LNCaP clone FGC (cell line): Measurements from ENCODE around the gene PLOD3.

Experiments used
- DNase-seq: peaks from one replicate; pipeline ENCODE4 v3.0.0-alpha.2; 2011; ENCODE audit warnings: low read depth
- H3K4me3 ChIP-seq: 2 replicates; pipeline ENCODE4 v1.5.1; 2011; ENCODE audit warnings: mild to moderate bottlenecking, low read depth, low read length, control low read depth
- CTCF ChIP-seq: IDR thresholded peaks from 2 replicates; pipeline ENCODE4 v1.5.1; 2012; ENCODE audit warnings: mild to moderate bottlenecking; ENCODE audit not compliant: control insufficient read depth, insufficient read depth; ENCODE audit errors: extremely low read depth

PLOD3 gene

DNA sequence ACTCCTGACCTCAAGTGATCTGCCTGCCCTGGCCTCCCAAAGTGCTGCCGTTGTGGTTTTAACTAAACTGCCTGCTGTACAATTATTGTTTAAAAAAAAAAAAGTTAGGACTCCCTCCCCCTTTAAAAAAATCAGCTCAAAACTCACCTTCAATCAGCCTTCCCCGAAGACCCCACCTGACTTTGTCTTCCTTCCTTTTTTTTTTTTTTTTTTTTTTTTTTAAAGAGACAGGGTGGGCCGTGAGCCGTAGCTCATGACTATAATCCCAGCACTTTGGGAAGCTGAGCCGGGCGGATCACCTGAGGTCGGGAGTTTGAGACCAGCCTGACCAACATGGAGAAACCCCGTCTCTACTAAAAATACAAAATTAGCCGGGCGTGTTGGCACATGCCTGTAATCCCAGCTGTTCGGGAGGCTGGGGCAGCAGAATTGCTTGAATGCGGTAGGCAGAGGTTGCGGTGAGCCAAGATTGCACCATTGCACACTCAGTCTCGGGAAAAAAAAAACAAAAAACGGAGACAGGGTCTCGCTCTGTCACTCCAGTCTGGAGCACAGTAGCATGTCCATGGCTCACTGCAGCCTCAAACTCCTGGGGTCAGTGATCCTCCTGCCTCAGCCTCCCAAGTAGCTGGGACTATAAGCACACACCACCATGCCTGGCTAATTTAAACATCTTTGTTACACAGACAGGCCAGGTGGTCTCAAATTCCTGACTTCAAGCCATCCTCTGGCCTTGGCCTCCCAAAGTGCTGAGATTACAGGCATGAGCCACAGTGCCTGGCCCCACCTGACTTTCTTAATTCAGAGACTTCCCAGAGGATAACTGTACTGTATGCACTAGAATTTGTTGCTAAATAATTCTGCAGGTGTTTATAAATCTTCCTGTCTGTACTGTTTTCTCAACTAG lies 24.3 kb upstream of the PLOD3 start:
- no peak for TF ChIP-seq CTCF
- no peak overlapping the region for H3K4me3 ChIP-seq
- DNase-seq, result no peak

DNA sequence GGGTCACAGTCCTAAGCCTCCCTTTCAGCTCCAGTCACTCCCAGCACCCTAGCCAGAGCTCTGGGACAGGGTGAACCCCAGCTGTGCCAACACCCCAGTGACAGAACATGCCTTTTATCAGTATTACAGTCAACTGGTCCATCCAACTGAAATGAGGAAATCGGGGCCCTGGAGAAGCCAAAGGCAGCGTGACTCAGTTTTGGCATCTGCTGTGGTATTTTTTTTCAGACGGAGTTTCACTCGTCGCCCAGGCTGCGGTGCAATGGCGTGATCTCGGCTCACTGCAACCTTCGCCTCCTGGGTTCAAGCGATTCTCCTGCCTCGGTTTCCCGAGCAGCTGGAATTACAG lies 23.6 kb upstream of the PLOD3 start:
- no peak for TF ChIP-seq CTCF
- no peak overlapping the region for H3K4me3 ChIP-seq
- no peak for DNase-seq

GRCh38 chr7:101240226-101241014 lies 23.0 kb upstream of the PLOD3 start:
- no peak overlapping the region for H3K4me3 ChIP-seq
- DNase-seq, result no peak
- TF ChIP-seq CTCF, result no peak

- TF ChIP-seq CTCF, result no peak
- no peak overlapping the region for H3K4me3 ChIP-seq
- no peak for DNase-seq
Observed at GRCh38 chr7:101239951-101240220, 22.5 kb upstream of the PLOD3 start.

- H3K4me3 ChIP-seq, result no peak overlapping the region
- no peak for DNase-seq
- TF ChIP-seq CTCF, result no peak
Observed at GRCh38 chr7:101239191-101239950, 22.0 kb upstream of the PLOD3 start.

GRCh38 chr7:101238226-101239182 lies 21.1 kb upstream of the PLOD3 start:
- no peak for DNase-seq
- no peak overlapping the region for H3K4me3 ChIP-seq
- TF ChIP-seq CTCF, result no peak
